GM21825 (cell line): Measurements from ENCODE around the gene DENND6A.

Experiments
- ATAC-seq: cut with Tn5 transposase; IDR thresholded peaks from one replicate; pipeline ENCODE4 v1.9.1; 2021; ENCODE audit warnings: mild to moderate bottlenecking, moderate library complexity; ENCODE audit not compliant: unreplicated experiment

The DENND6A gene

GRCh38 chr3:57582474-57583168, 110.3 kb downstream of the DENND6A start:
- ATAC-seq = no peak

GRCh38 chr3:57577801-57578200, 115.1 kb downstream of the DENND6A start:
- no peak for ATAC-seq

- ATAC-seq = no peak
These were observed 116.8 kb downstream of the DENND6A start for GRCh38 chr3:57575966-57576626.
